ENCODE data around the gene CREG1. TPM values are rescaled to one million over a fixed set of nuclear protein-coding genes. Genes with fewer than 3 reads are reported as not detected.

Gene CREG1
- polyA plus RNA-seq, 4 donors = 27.3 to 218 (median 59.3) TPM

DNA sequence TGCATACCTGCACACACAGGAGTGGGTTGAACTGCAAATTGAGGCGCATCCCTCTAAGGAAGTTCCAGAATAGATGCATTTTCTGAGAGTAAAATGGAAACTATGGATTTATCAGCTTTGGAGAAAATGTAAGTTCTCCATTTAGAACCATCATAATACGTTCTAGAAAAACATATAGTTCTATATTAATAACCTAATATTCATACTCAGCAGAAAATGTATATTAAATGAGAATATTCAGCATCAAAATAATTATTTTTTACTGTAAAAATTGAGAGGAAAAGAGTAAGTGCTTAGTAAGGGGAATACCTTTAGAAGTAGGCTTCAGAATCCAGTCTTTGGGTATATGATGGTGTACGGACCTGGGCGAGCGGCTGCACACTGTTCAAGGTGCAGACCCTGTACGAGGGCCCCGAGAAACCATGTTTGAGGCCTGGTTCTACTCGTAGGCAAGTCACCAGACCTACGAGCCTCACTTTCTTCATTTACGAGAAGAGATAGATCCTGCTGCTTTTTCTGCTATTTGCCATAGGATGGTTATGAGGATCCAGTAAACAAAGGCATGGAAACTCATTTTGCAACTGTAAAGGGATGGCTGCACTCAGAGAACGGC is 42.1 kb downstream of the CREG1 start:
- Histone ChIP-seq H3K9me3 (ENCODE audit: control insufficient read depth in 2 of 2, insufficient read depth in 1 of 2, low read depth in 1 of 2, low read length in 1 of 2) (no peaks in the 10 kb centered on the region), H3K36me3 (ENCODE audit: control insufficient read depth in 3 of 3, insufficient read depth in 2 of 3, low read depth in 1 of 3, low read length in 3 of 3) (no peaks in the 10 kb centered on the region), H3K27me3 (ENCODE audit: control insufficient read depth in 3 of 3, insufficient read depth in 3 of 3, low read length in 3 of 3) (no peaks in the 10 kb centered on the region), H3K27ac (ENCODE audit: low read depth in 1 of 3, low read length in 2 of 3) (no peak overlapping the region), H3K4me1 (ENCODE audit: control insufficient read depth in 3 of 3, insufficient read depth in 2 of 3, low read depth in 1 of 3, low read length in 2 of 3) (peaks cover 0 to 4% (median 0%) of the 10 kb centered on the region in 3 donors), H3K4me3 (ENCODE audit: low read depth in 1 of 3, low read length in 3 of 3) (no peak overlapping the region)
- FAIRE-seq (no peak), DNase-seq (no peak)
- 79 to 88% (median 83%) methylated on average over 11 of the region's 11 CpGs for WGBS, 3 donors

DNA sequence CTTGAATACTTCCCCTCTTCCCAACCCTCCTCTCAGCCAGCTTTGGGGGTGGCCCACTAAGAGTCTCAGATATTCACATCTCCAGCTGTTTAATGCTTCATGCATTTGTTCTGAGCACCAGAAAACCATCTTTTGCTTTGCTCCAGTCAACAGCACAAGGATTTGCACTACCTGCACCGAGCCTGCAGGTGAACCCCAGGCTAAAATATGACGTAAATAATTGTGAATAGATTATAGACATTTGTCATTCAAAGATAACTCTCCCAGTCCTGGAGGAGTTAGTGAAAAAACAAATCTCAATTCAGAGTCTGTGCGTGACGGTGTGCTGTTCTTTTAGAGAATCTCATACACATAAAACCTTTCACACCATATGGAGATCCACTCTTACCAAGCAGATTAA is 42.7 kb downstream of the CREG1 start:
- 67 to 85% (median 75%) methylated on average over 4 of the region's 4 CpGs for WGBS, 3 donors
- DNase-seq (no peak), FAIRE-seq (no peak)
- no peak overlapping the region for H3K27ac ChIP-seq (ENCODE audit: low read depth in 1 of 3, low read length in 2 of 3)
- no peaks in the 10 kb centered on the region for H3K9me3 ChIP-seq (ENCODE audit: control insufficient read depth in 2 of 2, insufficient read depth in 1 of 2, low read depth in 1 of 2, low read length in 1 of 2)
- no peaks in the 10 kb centered on the region for H3K27me3 ChIP-seq (ENCODE audit: control insufficient read depth in 3 of 3, insufficient read depth in 3 of 3, low read length in 3 of 3)
- no peak overlapping the region for H3K4me3 ChIP-seq (ENCODE audit: low read depth in 1 of 3, low read length in 3 of 3)
- H3K36me3 ChIP-seq (ENCODE audit: control insufficient read depth in 3 of 3, insufficient read depth in 2 of 3, low read depth in 1 of 3, low read length in 3 of 3) = no peaks in the 10 kb centered on the region
- peaks cover 0 to 4% (median 0%) of the 10 kb centered on the region in 3 donors for H3K4me1 ChIP-seq (ENCODE audit: control insufficient read depth in 3 of 3, insufficient read depth in 2 of 3, low read depth in 1 of 3, low read length in 2 of 3)

DNA sequence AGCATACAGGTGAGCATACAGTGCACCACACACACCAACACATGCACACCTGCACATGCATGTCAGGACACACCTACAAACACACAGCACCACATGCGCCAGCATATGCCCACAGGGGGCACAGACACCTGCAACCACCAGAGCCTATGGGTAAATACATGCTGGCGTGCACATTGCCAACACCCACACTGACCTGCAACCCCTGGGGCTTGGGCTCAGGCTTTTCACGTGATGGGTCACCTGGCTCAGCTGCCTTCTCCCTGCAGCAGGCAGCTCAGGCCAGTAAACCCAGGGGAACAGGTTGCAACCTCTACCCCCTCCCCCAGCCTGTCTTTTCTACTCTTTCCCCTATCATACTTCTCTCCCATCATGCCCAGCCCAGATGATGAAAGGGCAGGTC is 43.3 kb downstream of the CREG1 start:
- Histone ChIP-seq H3K27me3 (ENCODE audit: control insufficient read depth in 3 of 3, insufficient read depth in 3 of 3, low read length in 3 of 3) (no peaks in the 10 kb centered on the region), H3K27ac (ENCODE audit: low read depth in 1 of 3, low read length in 2 of 3) (no peak overlapping the region), H3K4me3 (ENCODE audit: low read depth in 1 of 3, low read length in 3 of 3) (no peak overlapping the region), H3K4me1 (ENCODE audit: control insufficient read depth in 3 of 3, insufficient read depth in 2 of 3, low read depth in 1 of 3, low read length in 2 of 3) (peaks cover 0 to 4% (median 0%) of the 10 kb centered on the region in 3 donors), H3K36me3 (ENCODE audit: control insufficient read depth in 3 of 3, insufficient read depth in 2 of 3, low read depth in 1 of 3, low read length in 3 of 3) (no peaks in the 10 kb centered on the region), H3K9me3 (ENCODE audit: control insufficient read depth in 2 of 2, insufficient read depth in 1 of 2, low read depth in 1 of 2, low read length in 1 of 2) (no peaks in the 10 kb centered on the region)
- FAIRE-seq = no peak
- no peak for DNase-seq
- WGBS, 3 donors = 73 to 81% (median 77%) methylated on average over 3 of the region's 3 CpGs

DNA sequence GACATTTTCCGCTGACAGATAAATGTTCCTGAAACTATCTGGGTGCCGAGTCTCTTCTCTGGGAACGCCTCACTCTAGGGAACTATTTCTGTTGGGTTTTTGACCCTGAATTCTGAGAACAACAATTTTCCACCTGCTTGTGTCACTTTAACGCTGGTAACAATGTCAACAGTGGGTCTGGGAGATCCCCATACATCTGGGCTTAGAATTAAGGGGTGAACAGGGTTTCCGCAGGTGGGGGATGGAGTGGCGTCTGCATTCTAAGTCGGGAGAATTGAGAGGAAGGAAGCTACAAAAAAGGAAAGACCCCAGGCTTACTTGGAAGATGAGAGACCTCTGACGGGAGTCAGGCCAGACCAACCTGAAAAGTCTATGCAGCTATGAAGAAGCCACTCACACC is 44.0 kb downstream of the CREG1 start:
- H3K27me3 ChIP-seq (ENCODE audit: control insufficient read depth in 3 of 3, insufficient read depth in 3 of 3, low read length in 3 of 3) = no peaks in the 10 kb centered on the region
- 80 to 92% (median 81%) methylated on average over 8 of the region's 8 CpGs for WGBS, 3 donors
- DNase-seq = no peak

DNA sequence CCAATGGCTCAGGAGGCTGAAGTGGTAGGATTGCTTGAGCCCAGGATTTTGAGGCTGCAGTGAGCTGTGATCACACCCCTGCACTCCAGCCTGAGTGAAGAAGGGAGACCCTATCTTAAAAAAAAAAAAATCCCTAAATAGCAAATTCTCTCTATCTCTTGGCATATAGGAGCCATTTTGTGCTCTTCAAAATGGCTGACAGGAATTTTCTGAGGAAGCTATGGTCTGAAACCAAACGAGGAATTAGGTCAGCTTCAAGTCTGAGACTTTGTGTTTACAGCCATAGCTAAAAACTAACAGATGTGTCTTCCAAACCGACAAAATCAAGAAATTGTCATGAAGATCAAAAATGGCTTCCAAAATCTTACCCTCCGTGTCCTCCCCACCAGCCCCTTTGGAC is 45.8 kb downstream of the CREG1 start:
- Histone ChIP-seq H3K27me3 (ENCODE audit: control insufficient read depth in 3 of 3, insufficient read depth in 3 of 3, low read length in 3 of 3) (peaks cover 0 to 5% (median 0%) of the 10 kb centered on the region in 3 donors), H3K4me1 (ENCODE audit: control insufficient read depth in 3 of 3, insufficient read depth in 2 of 3, low read depth in 1 of 3, low read length in 2 of 3) (peaks cover 0 to 4% (median 0%) of the 10 kb centered on the region in 3 donors), H3K4me3 (ENCODE audit: low read depth in 1 of 3, low read length in 3 of 3) (no peak overlapping the region), H3K36me3 (ENCODE audit: control insufficient read depth in 3 of 3, insufficient read depth in 2 of 3, low read depth in 1 of 3, low read length in 3 of 3) (no peaks in the 10 kb centered on the region), H3K27ac (ENCODE audit: low read depth in 1 of 3, low read length in 2 of 3) (no peak overlapping the region), H3K9me3 (ENCODE audit: control insufficient read depth in 2 of 2, insufficient read depth in 1 of 2, low read depth in 1 of 2, low read length in 1 of 2) (no peaks in the 10 kb centered on the region)
- FAIRE-seq = no peak
- DNase-seq = no peak
- 85 to 88% (median 88%) methylated on average over 3 of the region's 3 CpGs for WGBS, 3 donors

More for the DNA sequence above, 44.0 kb downstream of the CREG1 start:
- H3K27ac ChIP-seq (ENCODE audit: low read depth in 1 of 3, low read length in 2 of 3) = no peak overlapping the region
- H3K9me3 ChIP-seq (ENCODE audit: control insufficient read depth in 2 of 2, insufficient read depth in 1 of 2, low read depth in 1 of 2, low read length in 1 of 2) = no peaks in the 10 kb centered on the region
- peaks cover 0 to 4% (median 0%) of the 10 kb centered on the region in 3 donors for H3K4me1 ChIP-seq (ENCODE audit: control insufficient read depth in 3 of 3, insufficient read depth in 2 of 3, low read depth in 1 of 3, low read length in 2 of 3)
- no peak overlapping the region for H3K4me3 ChIP-seq (ENCODE audit: low read depth in 1 of 3, low read length in 3 of 3)
- no peaks in the 10 kb centered on the region for H3K36me3 ChIP-seq (ENCODE audit: control insufficient read depth in 3 of 3, insufficient read depth in 2 of 3, low read depth in 1 of 3, low read length in 3 of 3)
- no peak for FAIRE-seq

DNA sequence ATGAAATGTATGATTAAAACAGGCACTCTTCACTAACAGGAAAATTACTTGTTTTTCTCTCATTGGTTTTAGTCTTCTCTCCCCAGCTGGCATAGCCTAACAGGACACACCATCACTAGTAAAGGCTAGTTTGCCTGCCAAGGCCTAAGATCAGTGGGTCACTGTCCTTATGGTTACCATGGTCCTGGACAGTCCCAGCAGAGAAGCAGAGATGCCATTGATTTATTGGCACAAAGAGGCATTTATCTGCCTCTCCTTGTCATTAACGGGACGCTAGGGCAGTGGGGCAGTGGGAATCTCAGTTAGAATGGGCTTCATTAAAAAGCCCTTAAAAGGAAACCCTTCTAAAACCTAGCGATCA is 49.1 kb downstream of the CREG1 start:
- FAIRE-seq = no peak
- Histone ChIP-seq H3K4me1 (ENCODE audit: control insufficient read depth in 3 of 3, insufficient read depth in 2 of 3, low read depth in 1 of 3, low read length in 2 of 3) (peaks cover 0 to 5% (median 0%) of the 10 kb centered on the region in 3 donors), H3K27ac (ENCODE audit: low read depth in 1 of 3, low read length in 2 of 3) (no peak overlapping the region), H3K4me3 (ENCODE audit: low read depth in 1 of 3, low read length in 3 of 3) (no peak overlapping the region), H3K36me3 (ENCODE audit: control insufficient read depth in 3 of 3, insufficient read depth in 2 of 3, low read depth in 1 of 3, low read length in 3 of 3) (no peaks in the 10 kb centered on the region), H3K9me3 (ENCODE audit: control insufficient read depth in 2 of 2, insufficient read depth in 1 of 2, low read depth in 1 of 2, low read length in 1 of 2) (no peaks in the 10 kb centered on the region), H3K27me3 (ENCODE audit: control insufficient read depth in 3 of 3, insufficient read depth in 3 of 3, low read length in 3 of 3) (peaks cover 0 to 5% (median 0%) of the 10 kb centered on the region in 3 donors)
- DNase-seq = no peak
- WGBS, 3 donors = 75 to 81% (median 79%) methylated on average over 3 of the region's 3 CpGs

DNA sequence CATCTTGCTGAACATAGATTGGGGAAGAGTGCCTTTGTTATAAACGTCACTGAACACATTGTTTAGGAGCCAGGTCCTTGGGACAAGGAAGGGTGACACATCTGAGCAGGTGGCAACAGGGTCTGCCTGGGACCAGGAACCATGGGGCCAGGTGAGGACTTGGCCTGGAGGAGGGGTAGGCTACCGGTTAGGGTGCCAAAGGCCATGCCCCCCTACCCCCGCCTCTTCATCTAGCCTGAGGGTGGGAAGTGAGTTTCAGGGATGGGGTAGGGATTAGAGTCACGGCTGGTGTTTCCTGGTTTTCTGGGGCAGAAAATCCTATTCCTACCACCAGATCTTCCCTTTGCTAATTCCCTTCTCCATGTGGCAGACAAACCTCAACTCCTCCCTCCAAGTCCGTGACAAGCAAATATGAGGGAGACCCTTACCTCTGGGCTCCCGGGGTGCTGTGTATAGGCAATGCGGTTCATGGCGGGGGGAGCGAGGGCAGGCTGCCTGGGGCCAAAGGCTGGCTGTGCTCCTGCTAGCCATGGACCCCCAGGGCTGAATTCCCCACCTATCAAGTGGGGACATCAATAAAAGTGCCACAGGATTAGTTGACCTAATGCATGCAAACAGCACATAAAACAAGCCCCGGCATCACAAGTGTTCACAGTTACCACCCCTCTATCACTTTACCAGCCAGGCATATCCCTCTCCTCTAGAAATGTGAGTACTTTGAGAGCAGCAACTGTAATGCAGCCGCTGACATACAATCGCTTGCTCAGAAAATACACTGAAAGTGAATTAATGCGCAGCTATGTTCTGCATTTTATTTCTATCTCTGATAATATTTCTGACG is 49.7 kb downstream of the CREG1 start:
- 79 to 81% (median 79%) methylated on average over 14 of the region's 14 CpGs for WGBS, 3 donors
- DNase-seq = no peak
- no peaks in the 10 kb centered on the region for H3K36me3 ChIP-seq (ENCODE audit: control insufficient read depth in 3 of 3, insufficient read depth in 2 of 3, low read depth in 1 of 3, low read length in 3 of 3)
- H3K4me1 ChIP-seq (ENCODE audit: control insufficient read depth in 3 of 3, insufficient read depth in 2 of 3, low read depth in 1 of 3, low read length in 2 of 3) = peaks cover 0 to 5% (median 0%) of the 10 kb centered on the region in 3 donors
- FAIRE-seq = no peak
- no peaks in the 10 kb centered on the region for H3K9me3 ChIP-seq (ENCODE audit: control insufficient read depth in 2 of 2, insufficient read depth in 1 of 2, low read depth in 1 of 2, low read length in 1 of 2)
- H3K27me3 ChIP-seq (ENCODE audit: control insufficient read depth in 3 of 3, insufficient read depth in 3 of 3, low read length in 3 of 3) = peaks cover 0 to 5% (median 0%) of the 10 kb centered on the region in 3 donors
- H3K4me3 ChIP-seq (ENCODE audit: low read depth in 1 of 3, low read length in 3 of 3) = no peak overlapping the region
- no peak overlapping the region for H3K27ac ChIP-seq (ENCODE audit: low read depth in 1 of 3, low read length in 2 of 3)

DNA sequence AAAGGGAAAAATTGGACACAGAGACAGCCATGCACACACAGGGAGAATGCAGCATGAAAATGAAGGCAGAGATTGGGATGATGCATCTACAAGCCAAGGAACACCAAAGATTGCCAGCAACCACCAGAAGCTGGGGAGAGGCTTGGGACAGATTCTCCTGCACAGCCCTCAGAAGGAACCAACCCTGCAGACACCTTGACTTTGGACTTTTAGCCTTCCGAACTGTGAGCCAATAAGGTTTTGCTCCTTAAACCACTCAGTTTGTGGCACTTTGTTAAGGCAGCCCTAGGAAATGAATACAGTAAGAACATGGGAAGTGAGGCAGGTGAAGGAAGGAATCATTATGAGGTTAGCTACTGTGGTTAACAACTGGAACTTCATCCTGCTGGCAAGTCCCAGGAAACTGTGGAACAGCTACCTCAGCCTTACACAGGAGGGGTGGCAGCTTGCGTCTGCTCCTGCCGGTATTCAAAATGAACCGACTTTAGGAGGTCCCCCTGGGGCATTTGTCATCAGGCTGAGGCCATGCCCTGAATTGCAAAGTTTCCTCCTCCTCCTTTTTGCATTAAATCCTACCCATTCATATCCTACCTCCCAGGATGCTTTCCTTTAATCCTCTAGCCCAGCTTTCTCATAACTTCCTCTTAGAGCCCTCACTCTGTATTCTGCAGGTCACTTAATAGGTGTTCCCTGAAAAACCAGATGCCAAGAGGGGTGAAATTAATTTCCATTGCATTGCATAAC is 50.7 kb downstream of the CREG1 start:
- peaks cover 0 to 5% (median 0%) of the 10 kb centered on the region in 3 donors for H3K27me3 ChIP-seq (ENCODE audit: control insufficient read depth in 3 of 3, insufficient read depth in 3 of 3, low read length in 3 of 3)
- no peak for DNase-seq
- H3K36me3 ChIP-seq (ENCODE audit: control insufficient read depth in 3 of 3, insufficient read depth in 2 of 3, low read depth in 1 of 3, low read length in 3 of 3) = no peaks in the 10 kb centered on the region
- no peak for FAIRE-seq
- no peaks in the 10 kb centered on the region for H3K9me3 ChIP-seq (ENCODE audit: control insufficient read depth in 2 of 2, insufficient read depth in 1 of 2, low read depth in 1 of 2, low read length in 1 of 2)
- H3K4me1 ChIP-seq (ENCODE audit: control insufficient read depth in 3 of 3, insufficient read depth in 2 of 3, low read depth in 1 of 3, low read length in 2 of 3) = peaks cover 0 to 5% (median 0%) of the 10 kb centered on the region in 3 donors
- H3K27ac ChIP-seq (ENCODE audit: low read depth in 1 of 3, low read length in 2 of 3) = no peak overlapping the region
- H3K4me3 ChIP-seq (ENCODE audit: low read depth in 1 of 3, low read length in 3 of 3) = no peak overlapping the region
- 60 to 77% (median 60%) methylated on average over 4 of the region's 4 CpGs for WGBS, 3 donors
